Effector memory CD4-positive, alpha-beta T cell (primary cell): ENCODE data around the gene NBR1.
"Not testable (repeated sequence)": the region's sequence is repeated elsewhere in the genome, so short reads cannot be mapped to it uniquely, and the experiment has no call there.

Source experiments
- DNase-seq, 3 donors: peaks; one replicate each; pipeline ENCODE4 v3.0.0-alpha.2; 2020
- H3K27ac ChIP-seq: 2 replicates; pipeline ENCODE4 v1.7.0; 2013; ENCODE audit warnings: mild to moderate bottlenecking, low read length, moderate library complexity; ENCODE audit not compliant: insufficient read depth, poor library complexity, severe bottlenecking
- H3K27me3 ChIP-seq: replicated peaks from 2 replicates; pipeline ENCODE4 v1.7.0; 2013; ENCODE audit warnings: mild to moderate bottlenecking, low read length; ENCODE audit not compliant: insufficient read depth, control insufficient read depth, poor library complexity, severe bottlenecking
- H3K36me3 ChIP-seq: 2 replicates; pipeline ENCODE4 v1.7.0; 2013; ENCODE audit warnings: mild to moderate bottlenecking, low read length, moderate library complexity; ENCODE audit not compliant: control insufficient read depth, insufficient read depth
- H3K4me1 ChIP-seq: 2 replicates; pipeline ENCODE4 v1.7.0; 2013; ENCODE audit warnings: low read length, mild to moderate bottlenecking; ENCODE audit not compliant: control insufficient read depth, insufficient read depth, poor library complexity, severe bottlenecking
- H3K4me3 ChIP-seq: 2 replicates; pipeline ENCODE4 v1.7.0; 2013; ENCODE audit warnings: low read length, low read depth, mild to moderate bottlenecking; ENCODE audit not compliant: insufficient read depth, poor library complexity, severe bottlenecking
- H3K9me3 ChIP-seq: 2 replicates; pipeline ENCODE4 v1.7.0; 2013; ENCODE audit warnings: mild to moderate bottlenecking, low read length, moderate library complexity; ENCODE audit not compliant: control insufficient read depth

Gene NBR1

GRCh38 chr17:43224146-43224705 is 53.2 kb downstream of the NBR1 start:
- Histone ChIP-seq H3K4me1 (no peaks in the 10 kb centered on the region), H3K27ac (no peak overlapping the region)

DNA sequence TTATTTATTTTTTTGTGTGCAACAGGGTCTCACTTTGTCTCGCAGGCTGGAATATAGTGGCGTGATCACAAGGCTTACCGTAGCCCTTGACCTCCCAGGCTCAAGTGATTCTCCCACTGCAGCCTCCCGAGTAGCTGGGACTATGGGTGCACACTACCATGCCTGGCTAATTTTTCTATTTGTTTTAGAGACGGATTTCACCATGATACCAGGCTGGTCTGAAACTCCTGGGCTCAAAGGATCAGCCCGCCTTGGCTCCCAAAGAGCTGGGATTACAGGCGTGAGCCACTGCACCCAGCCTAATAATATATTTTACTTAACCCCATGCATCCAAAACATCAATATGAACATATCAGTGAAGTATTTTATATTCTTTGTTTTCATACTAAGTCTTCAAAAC is 55.4 kb downstream of the NBR1 start:
- H3K4me1 ChIP-seq, result no peaks in the 10 kb centered on the region
- no peak for DNase-seq

More at GRCh38 chr17:43224146-43224705, 53.2 kb downstream of the NBR1 start:
- Histone ChIP-seq H3K36me3 (no peaks in the 10 kb centered on the region), H3K27me3 (no peaks in the 10 kb centered on the region), H3K4me3 (no peak overlapping the region), H3K9me3 (no peaks in the 10 kb centered on the region)
- DNase-seq, result no peak

DNA sequence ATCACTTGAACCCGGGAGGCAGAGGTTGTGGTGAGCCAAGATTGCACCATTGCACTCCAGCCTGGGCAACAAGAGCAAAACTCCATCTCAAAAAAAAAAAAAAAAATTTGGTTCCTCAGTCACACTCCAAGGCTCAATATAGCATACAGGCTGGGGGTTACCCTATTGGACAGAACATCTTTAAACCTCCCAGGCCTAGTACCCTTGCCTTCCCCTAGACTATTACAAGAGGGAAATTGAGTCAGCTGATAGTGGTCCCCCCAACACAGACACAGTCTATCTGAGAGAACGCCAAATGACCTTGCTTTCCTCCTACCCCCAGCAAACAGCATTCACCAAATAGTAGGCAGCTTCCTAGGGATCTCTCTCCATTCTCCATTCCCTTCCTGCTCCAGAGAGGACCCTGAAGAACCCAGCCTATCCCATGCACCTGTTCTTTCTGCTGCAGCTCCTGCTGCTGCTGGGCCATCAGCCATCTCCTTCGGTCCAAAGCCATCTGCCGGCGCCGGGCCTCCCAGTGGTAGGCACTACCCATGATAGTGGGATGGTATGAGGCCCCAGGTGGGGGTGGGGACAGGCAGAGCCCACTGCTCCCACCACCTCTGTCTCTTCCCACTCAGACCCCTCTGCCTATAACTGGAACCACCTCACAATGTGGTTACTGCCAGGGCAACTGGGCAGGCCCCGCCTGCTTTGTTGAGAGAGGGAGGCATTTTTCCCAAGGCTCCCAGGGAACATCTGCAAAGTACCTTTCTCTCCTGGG is 57.2 kb downstream of the NBR1 start, which contains the start of gene CCDC200:
CCDC200 (minus strand) TSS at position 604 of the 763 bp plus-strand sequence; CDS start at position 535, 69 bp downstream.
- H3K4me3 ChIP-seq, H3K27me3 ChIP-seq, H3K9me3 ChIP-seq, H3K36me3 ChIP-seq, DNase-seq, H3K4me1 ChIP-seq, H3K27ac ChIP-seq: not testable (repeated sequence)

More for the DNA sequence above, 55.4 kb downstream of the NBR1 start:
- H3K36me3 ChIP-seq, result no peaks in the 10 kb centered on the region
- H3K4me3 ChIP-seq, result no peak overlapping the region
- H3K27ac ChIP-seq, result no peak overlapping the region
- no peaks in the 10 kb centered on the region for H3K27me3 ChIP-seq
- no peaks in the 10 kb centered on the region for H3K9me3 ChIP-seq

DNA sequence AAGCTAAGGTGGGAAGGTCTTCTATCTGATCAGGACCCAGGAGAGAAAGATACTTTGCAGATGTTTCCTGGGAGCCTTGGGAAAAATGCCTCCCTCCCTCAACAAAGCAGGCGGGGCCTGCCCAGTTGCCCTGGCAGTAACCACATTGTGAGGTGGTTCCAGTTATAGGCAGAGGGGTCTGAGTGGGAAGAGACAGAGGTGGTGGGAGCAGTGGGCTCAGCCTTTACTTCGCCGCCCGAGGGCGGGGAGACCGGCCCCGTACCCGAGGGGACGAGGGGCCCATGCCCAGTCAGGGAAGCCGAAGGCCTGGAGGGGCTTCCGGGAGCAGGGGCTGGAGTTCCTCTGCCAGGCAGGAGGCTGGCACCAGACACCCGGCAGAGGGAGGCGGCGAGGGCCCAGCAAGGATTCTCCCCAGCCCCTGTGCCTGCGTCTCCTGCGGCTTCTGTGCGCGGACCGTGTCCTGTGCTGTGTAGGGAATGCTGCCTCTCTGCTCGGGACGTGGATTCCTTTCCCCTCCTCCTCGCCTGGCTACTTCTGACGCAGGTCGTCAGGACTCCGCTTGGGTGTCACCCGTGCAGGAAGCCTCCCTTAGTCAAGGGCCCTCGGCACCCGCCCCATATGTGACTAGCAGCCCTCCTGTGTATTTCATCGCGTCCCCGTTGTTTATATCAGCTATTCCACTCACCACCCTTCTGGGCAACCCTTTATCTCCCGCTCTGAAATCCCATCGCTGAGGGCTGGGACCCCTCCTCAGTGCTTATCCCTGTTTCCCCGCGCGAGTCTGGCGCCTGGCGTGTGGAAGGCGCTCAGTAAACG is 60.4 kb downstream of the NBR1 start:
- H3K4me3 ChIP-seq, H3K4me1 ChIP-seq, DNase-seq, H3K9me3 ChIP-seq, H3K27me3 ChIP-seq, H3K36me3 ChIP-seq, H3K27ac ChIP-seq: not testable (repeated sequence)

DNA sequence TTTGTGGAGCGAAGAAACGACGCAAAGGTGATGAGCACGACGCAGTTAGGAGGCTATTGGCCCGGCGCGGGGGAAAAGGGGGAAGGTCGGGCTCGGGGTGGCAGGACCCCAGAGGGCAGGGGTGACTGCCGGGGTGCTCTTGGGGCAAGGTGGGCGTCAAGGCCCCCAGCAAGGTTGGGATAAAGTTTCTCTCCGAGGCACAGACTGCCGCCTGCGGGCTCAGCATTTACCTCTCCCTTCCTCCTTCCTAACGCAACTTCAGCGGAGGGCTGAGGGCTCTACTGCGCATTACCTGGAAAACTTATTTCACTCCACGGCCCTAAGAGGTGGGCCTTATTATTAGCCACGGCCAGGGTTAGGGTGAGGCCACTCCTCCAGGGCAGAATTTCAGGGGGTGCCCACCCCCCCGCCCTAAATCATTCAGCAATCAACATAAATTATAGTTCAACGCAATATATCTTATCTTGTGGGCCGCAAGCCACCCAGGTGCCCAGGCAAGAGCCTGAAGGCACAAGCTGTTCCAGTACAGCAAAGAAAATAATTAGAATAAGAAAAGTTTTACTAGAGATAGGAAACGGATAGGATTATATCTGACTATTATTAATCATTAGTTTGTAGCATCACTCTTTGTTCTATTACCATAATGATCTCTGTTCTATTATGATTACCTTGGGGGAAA is 61.1 kb downstream of the NBR1 start:
- not testable (repeated sequence) for H3K9me3 ChIP-seq, H3K27me3 ChIP-seq, H3K4me1 ChIP-seq, H3K4me3 ChIP-seq, H3K27ac ChIP-seq, H3K36me3 ChIP-seq
- DNase-seq, result peak in 1 of 3 donors; percentile 14

DNA sequence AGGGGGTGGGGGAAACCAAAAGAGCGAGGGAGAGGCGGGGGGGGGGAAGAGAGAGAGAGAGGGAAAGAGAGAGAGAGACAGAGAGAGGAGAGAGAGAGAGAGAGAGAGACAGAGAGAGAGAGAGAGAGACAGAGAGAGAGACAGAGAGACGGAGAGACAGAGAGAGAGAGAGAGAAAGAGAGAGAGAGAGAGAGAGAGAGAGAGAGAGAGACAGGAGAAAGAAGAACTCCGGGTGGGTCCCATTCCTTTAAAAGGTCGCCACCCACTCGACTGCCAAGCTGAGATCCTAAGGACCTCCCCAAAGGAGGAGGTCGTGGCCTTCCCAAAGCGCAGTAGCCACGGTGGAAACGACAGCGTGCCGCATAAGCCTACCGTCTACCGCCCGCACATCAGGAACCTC is 62.2 kb downstream of the NBR1 start:
- not testable (repeated sequence) for H3K4me1 ChIP-seq, H3K36me3 ChIP-seq, H3K27ac ChIP-seq, H3K27me3 ChIP-seq, H3K4me3 ChIP-seq, DNase-seq, H3K9me3 ChIP-seq

GRCh38 chr17:43233877-43234276 is 62.9 kb downstream of the NBR1 start, which contains the start of gene RNU2-1:
Gene RNU2-1 (minus strand): TSS chr17:43233977.
- H3K36me3 ChIP-seq, H3K27me3 ChIP-seq, DNase-seq, H3K4me1 ChIP-seq, H3K4me3 ChIP-seq, H3K9me3 ChIP-seq, H3K27ac ChIP-seq: not testable (repeated sequence)

DNA sequence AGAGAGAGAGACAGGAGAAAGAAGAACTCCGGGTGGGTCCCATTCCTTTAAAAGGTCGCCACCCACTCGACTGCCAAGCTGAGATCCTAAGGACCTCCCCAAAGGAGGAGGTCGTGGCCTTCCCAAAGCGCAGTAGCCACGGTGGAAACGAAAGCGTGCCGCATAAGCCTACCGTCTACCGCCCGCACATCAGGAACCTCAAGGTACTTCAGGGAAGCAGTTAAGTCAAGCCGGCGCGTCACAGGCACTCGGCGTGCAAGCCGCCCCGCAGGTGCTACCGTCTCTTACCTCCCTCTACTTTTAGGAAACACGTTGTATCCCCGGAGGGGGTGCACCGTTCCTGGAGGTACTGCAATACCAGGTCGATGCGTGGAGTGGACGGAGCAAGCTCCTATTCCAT is 68.6 kb downstream of the NBR1 start:
- H3K27me3 ChIP-seq, H3K9me3 ChIP-seq, H3K27ac ChIP-seq, H3K36me3 ChIP-seq, H3K4me3 ChIP-seq, H3K4me1 ChIP-seq, DNase-seq: not testable (repeated sequence)

DNA sequence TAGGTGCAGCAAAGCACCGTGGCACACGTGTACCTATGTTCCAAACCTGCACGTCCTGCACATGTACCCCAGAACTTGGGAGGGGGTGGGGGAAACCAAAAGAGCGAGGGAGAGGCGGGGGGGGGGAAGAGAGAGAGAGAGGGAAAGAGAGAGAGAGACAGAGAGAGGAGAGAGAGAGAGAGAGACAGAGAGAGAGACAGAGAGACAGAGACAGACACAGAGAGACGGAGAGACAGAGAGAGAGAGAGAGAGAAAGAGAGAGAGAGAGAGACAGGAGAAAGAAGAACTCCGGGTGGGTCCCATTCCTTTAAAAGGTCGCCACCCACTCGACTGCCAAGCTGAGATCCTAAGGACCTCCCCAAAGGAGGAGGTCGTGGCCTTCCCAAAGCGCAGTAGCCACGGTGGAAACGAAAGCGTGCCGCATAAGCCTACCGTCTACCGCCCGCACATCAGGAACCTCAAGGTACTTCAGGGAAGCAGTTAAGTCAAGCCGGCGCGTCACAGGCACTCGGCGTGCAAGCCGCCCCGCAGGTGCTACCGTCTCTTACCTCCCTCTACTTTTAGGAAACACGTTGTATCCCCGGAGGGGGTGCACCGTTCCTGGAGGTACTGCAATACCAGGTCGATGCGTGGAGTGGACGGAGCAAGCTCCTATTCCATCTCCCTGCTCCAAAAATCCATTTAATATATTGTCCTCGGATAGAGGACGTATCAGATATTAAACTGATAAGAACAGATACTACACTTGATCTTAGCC is 69.8 kb downstream of the NBR1 start:
- not testable (repeated sequence) for DNase-seq, H3K27me3 ChIP-seq, H3K4me3 ChIP-seq, H3K9me3 ChIP-seq, H3K27ac ChIP-seq, H3K4me1 ChIP-seq, H3K36me3 ChIP-seq
